K562 (cell line): Measurements from ENCODE around the gene RCOR1. TPM values are rescaled to one million over a fixed set of nuclear protein-coding genes. Genes with fewer than 3 reads are reported as not detected.

ENCODE experiments used
- ATAC-seq: fragments of 200-7000 bp; cut with Tn5 transposase; 3 replicates; pipeline ENCODE4 v1.9.1; 2020; ENCODE audit warnings: moderate library complexity
- BruUV-seq: library from RNA; stranded (reverse); fragments of 400-500 nt; replicated peaks from 2 replicates; lab custom pipeline; 2021; lab: Mats Ljungman, UMichigan
- CTCF ChIA-PET: fragments of 300-600 bp; formaldehyde crosslinking; extraction: SDS; loops from one replicate; lab custom pipeline; 2021; ENCODE audit warnings: low intra/inter-chr PET ratio; lab: Yijun Ruan, JAX
- POLR2A ChIA-PET: fragments of 300-600, 350-650 bp; sonication (Branson Sonifier 250); formaldehyde crosslinking; extraction: SDS; loops from one replicate; lab custom pipeline; 2021; ENCODE audit warnings: antibody characterized with exemption, inconsistent platforms; lab: Yijun Ruan, JAX
- DNase-seq, 4 experiments: peaks; one replicate each; pipeline versions ENCODE4 v3.0.0 to v3.0.0-alpha.2; 2011 to 2018; ENCODE audit warnings: low spot score in 3 of 4, mixed read lengths in 3 of 4; ENCODE audit errors: extremely low read depth in 1 of 4
- FAIRE-seq: peaks from 2 replicates; lab custom pipeline; 2011; peaks lifted over from hg19 to GRCh38; lab: Jason Lieb, UNC
- H2AFZ ChIP-seq: 2 replicates; pipeline ENCODE4 v1.6.0; 2011; ENCODE audit warnings: low read depth, low read length, control low read depth, inconsistent platforms
- H3K27ac ChIP-seq: fragments of 200-600 bp; 3 replicates; pipeline ENCODE4 v1.8.0; 2011; ENCODE audit warnings: low read depth, mild to moderate bottlenecking, control low read depth, inconsistent platforms, low read length, moderate library complexity, mixed read lengths; ENCODE audit errors: extremely low read depth
- H3K27me3 ChIP-seq, 2 experiments: fragments of 300-600 bp in 1 of 2; 2 replicates in 1 of 2; 3 replicates in 1 of 2; pipeline versions ENCODE4 v1.6.0 to v1.8.0; 2011; ENCODE audit warnings: inconsistent platforms in 2 of 2, low read length in 2 of 2, mild to moderate bottlenecking in 1 of 2, mixed read lengths in 1 of 2, moderate library complexity in 1 of 2; ENCODE audit not compliant: control insufficient read depth in 2 of 2, insufficient read depth in 2 of 2
- H3K36me3 ChIP-seq: fragments of 300-600 bp; 3 replicates; pipeline ENCODE4 v1.8.0; 2011; ENCODE audit warnings: mild to moderate bottlenecking, low read length, inconsistent platforms; ENCODE audit not compliant: control insufficient read depth, insufficient read depth
- H3K4me1 ChIP-seq, 2 experiments: fragments of 200-600 bp in 1 of 2; replicated peaks in 1 of 2; 2 replicates in 1 of 2; 3 replicates in 1 of 2; pipeline versions ENCODE4 v1.5.1 to v1.8.0; 2011; ENCODE audit warnings: inconsistent platforms in 2 of 2, low read length in 2 of 2, mild to moderate bottlenecking in 1 of 2, mixed read lengths in 1 of 2, moderate library complexity in 1 of 2; ENCODE audit not compliant: control insufficient read depth in 2 of 2, insufficient read depth in 2 of 2
- H3K4me2 ChIP-seq: 2 replicates; pipeline ENCODE4 v1.6.1; 2011; ENCODE audit warnings: low read length, control low read depth, inconsistent platforms, mixed read lengths; ENCODE audit not compliant: insufficient read depth
- H3K4me3 ChIP-seq: fragments of 200-600 bp; sonication (generic), shearing (Covaris generic); 2 replicates; pipeline ENCODE4 v1.5.1; 2016; ENCODE audit warnings: control low read depth, inconsistent platforms
- H3K79me2 ChIP-seq: fragments of 200-600 bp; 3 replicates; pipeline ENCODE4 v1.8.0; 2011; ENCODE audit warnings: low read length, inconsistent platforms; ENCODE audit not compliant: control insufficient read depth, insufficient read depth
- H3K9ac ChIP-seq, 2 experiments: 2 replicates each; pipeline versions ENCODE4 v1.6.0 to v1.6.1; 2011; ENCODE audit warnings: low read depth in 2 of 2, low read length in 2 of 2, control low read depth in 1 of 2, inconsistent platforms in 1 of 2, mild to moderate bottlenecking in 1 of 2, mixed read lengths in 1 of 2; ENCODE audit not compliant: insufficient read depth in 1 of 2
- H3K9me1 ChIP-seq: one replicate; pipeline ENCODE4 v1.6.0; 2011; ENCODE audit warnings: inconsistent platforms, mild to moderate bottlenecking, low read length, moderate library complexity; ENCODE audit not compliant: control insufficient read depth, insufficient read depth
- H3K9me3 ChIP-seq: replicated peaks from 2 replicates; pipeline ENCODE4 v1.5.1; 2011; ENCODE audit warnings: low read depth, low read length, inconsistent platforms; ENCODE audit not compliant: control insufficient read depth, insufficient read depth
- H4K20me1 ChIP-seq: replicated peaks from 2 replicates; pipeline ENCODE4 v1.6.1; 2011; ENCODE audit warnings: low read length, inconsistent platforms, mixed read lengths; ENCODE audit not compliant: control insufficient read depth, insufficient read depth
- ATF4 ChIP-seq: fragments of 450-650 bp; formaldehyde crosslinking; IDR thresholded peaks from 2 replicates; pipeline ENCODE4 v1.4.0; 2022; ENCODE audit warnings: mild to moderate bottlenecking, moderate library complexity
- CREM ChIP-seq: IDR thresholded peaks from 2 replicates; pipeline ENCODE4 v1.6.1; 2014; ENCODE audit warnings: antibody characterized with exemption, low read depth
- HES1 ChIP-seq: fragments of 450-650 bp; IDR thresholded peaks from 2 replicates; pipeline ENCODE4 v1.6.1; 2016; ENCODE audit warnings: low read depth, mild to moderate bottlenecking, moderate library complexity
- KLF16 ChIP-seq: IDR thresholded peaks from 2 replicates; pipeline ENCODE4 v1.6.1; 2016; ENCODE audit warnings: antibody characterized with exemption
- ZNF174 ChIP-seq: fragments of 250-450 bp; sonication (Bioruptor Pico); IDR thresholded peaks from 2 replicates; pipeline ENCODE4 v1.4.0; 2020; ENCODE audit warnings: mild to moderate bottlenecking
- ZNF407 ChIP-seq: fragments of 450-650 bp; IDR thresholded peaks from 2 replicates; pipeline ENCODE4 v1.6.1; 2016; ENCODE audit warnings: low read depth
- ZNF589 ChIP-seq: fragments of 200-800 bp; sonication (Bioruptor generic); IDR thresholded peaks from 2 replicates; pipeline ENCODE4 v1.6.1; 2016; ENCODE audit warnings: low read depth, missing genetic modification characterization, missing compliant biosample characterization
- ZNF785 ChIP-seq: fragments of 250-450 bp; sonication (Bioruptor Pico); IDR thresholded peaks from 2 replicates; pipeline ENCODE4 v1.4.0; 2020; ENCODE audit warnings: mild to moderate bottlenecking
- WGBS: fragments of 100-300 bp; shearing (Covaris generic); methylation state at CpG from one replicate; pipeline ENCODE4 v1.1.6; 2016; ENCODE audit warnings: low coverage, mixed read lengths; ENCODE audit not compliant: insufficient coverage; ENCODE audit errors: missing lambda C conversion rate; 5-methylcytosine and 5-hydroxymethylcytosine counted together
- in situ Hi-C: fragments of 300-500 bp; cut with MboI; formaldehyde crosslinking; loops from 4 replicates; pipeline ENCODE4 v1.15.0; 2018; ENCODE audit warnings: inconsistent platforms, mixed read lengths
- intact Hi-C: fragments of 100-400 bp; cut with micrococcal nuclease; formaldehyde crosslinking; loops from 2 replicates; pipeline ENCODE4 v1.14.2; 2022
- polyA plus RNA-seq, 8 experiments: library from polyadenylated mRNA; depleted of rRNA in 4 of 8; stranded (reverse) in 5 of 8; unstranded in 3 of 8; fragments of >200 nt; fragmentation: Nextera tagmentation in 2 of 8; fragmentation: Illumina TruSeq in 1 of 8; extraction: Ambion mirVana in 2 of 8; extraction: Trizol in 1 of 8; gene quantifications; 2 replicates each; pipeline versions ENCODE4 v1.2.1 to v1.2.3, GENCODE V29; 2011 to 2014; ENCODE audit warnings: inconsistent platforms in 1 of 8, missing spikeins in 1 of 8
- total RNA-seq, 7 experiments: library from RNA; depleted of rRNA in 6 of 7; stranded (reverse); fragments of >200 nt in 6 of 7; fragmentation: Illumina TruSeq in 2 of 7; extraction: Trizol in 2 of 7; gene quantifications; 2 replicates each; pipeline versions ENCODE4 v1.2.1 to v1.2.3, GENCODE V29; 2011 to 2021; ENCODE audit warnings: low replicate concordance in 1 of 7
- TF ChIP-seq, protein P1 (sequence below): fragments of 450-650 bp; IDR thresholded peaks from 2 replicates; pipeline ENCODE4 v1.6.1; 2017; ENCODE audit warnings: antibody characterized with exemption, mild to moderate bottlenecking

The RCOR1 gene
- total and polyA plus RNA-seq, 9 of the 15 experiments (the other 6 are each of a cell fraction or from before 2014, with no cell fraction given) = 8.5 to 47.9 (median 20.9) TPM

DNA sequence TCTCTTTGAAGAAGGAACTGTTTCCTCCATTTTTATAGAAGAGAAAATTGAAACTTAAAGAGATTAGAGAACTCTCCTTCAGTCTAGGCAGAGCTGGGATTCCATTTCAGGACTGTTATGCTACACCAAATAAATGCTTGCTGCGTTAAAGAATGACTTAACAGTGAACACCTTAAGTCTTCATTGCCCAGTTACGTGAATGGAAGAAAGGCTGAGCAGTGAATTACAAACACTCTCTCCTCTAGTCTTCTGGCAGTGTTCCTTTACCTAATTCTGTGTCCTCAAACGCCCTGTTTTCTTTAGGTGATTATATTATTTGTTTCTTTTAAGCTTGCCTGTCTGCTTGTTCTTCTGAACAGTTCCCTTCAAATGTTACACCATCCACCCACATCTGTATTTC, 59.7 kb downstream of the RCOR1 start:
- no peaks in the 10 kb centered on the region; the same call in 1 of the 2 replicates for H4K20me1 ChIP-seq
- WGBS = 52% methylated on average over 3 of the region's 3 CpGs
- no peak overlapping the region for H3K9ac ChIP-seq
- H3K4me1 ChIP-seq = peaks cover 4 to 5% of the 10 kb centered on the region in 2 experiments; a peak in 3 of 5 replicates
- no peak for DNase-seq
- no peak overlapping the region for H3K4me2 ChIP-seq
- FAIRE-seq = no peak
- BruUV-seq = no TSS peak
- H3K79me2 ChIP-seq = peaks cover 92% of the 10 kb centered on the region
- in situ Hi-C loops (no loop called here), intact Hi-C loops (no loop called here)
- no peaks in the 10 kb centered on the region for H3K27me3 ChIP-seq
- no peak overlapping the region; the same call in 2 of the 3 replicates for H3K27ac ChIP-seq
- H3K9me3 ChIP-seq = no peaks in the 10 kb centered on the region
- no peak for ATAC-seq
- POLR2A ChIA-PET = no interaction called here
- no peaks in the 10 kb centered on the region for H3K9me1 ChIP-seq
- no peak overlapping the region for H2AFZ ChIP-seq
- peaks cover 2% of the 10 kb centered on the region; the same call in 2 of the 3 replicates for H3K36me3 ChIP-seq
- CTCF ChIA-PET = no interaction called here
- no peak overlapping the region for H3K4me3 ChIP-seq
- TF ChIP-seq CREM (no peak), ZNF785 (CRISPR knock-in tag) (no peak), KLF16 (no peak), ZNF589 (CRISPR knock-in tag) (no peak), ZNF407 (no peak), HES1 (no peak), ZNF174 (no peak), ATF4 (no peak)
- TF ChIP-seq, protein P1, sequence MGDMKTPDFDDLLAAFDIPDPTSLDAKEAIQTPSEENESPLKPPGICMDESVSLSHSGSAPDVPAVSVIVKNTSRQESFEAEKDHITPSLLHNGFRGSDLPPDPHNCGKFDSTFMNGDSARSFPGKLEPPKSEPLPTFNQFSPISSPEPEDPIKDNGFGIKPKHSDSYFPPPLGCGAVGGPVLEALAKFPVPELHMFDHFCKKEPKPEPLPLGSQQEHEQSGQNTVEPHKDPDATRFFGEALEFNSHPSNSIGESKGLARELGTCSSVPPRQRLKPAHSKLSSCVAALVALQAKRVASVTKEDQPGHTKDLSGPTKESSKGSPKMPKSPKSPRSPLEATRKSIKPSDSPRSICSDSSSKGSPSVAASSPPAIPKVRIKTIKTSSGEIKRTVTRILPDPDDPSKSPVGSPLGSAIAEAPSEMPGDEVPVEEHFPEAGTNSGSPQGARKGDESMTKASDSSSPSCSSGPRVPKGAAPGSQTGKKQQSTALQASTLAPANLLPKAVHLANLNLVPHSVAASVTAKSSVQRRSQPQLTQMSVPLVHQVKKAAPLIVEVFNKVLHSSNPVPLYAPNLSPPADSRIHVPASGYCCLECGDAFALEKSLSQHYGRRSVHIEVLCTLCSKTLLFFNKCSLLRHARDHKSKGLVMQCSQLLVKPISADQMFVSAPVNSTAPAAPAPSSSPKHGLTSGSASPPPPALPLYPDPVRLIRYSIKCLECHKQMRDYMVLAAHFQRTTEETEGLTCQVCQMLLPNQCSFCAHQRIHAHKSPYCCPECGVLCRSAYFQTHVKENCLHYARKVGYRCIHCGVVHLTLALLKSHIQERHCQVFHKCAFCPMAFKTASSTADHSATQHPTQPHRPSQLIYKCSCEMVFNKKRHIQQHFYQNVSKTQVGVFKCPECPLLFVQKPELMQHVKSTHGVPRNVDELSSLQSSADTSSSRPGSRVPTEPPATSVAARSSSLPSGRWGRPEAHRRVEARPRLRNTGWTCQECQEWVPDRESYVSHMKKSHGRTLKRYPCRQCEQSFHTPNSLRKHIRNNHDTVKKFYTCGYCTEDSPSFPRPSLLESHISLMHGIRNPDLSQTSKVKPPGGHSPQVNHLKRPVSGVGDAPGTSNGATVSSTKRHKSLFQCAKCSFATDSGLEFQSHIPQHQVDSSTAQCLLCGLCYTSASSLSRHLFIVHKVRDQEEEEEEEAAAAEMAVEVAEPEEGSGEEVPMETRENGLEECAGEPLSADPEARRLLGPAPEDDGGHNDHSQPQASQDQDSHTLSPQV = no peak
